Measurements from ENCODE around the gene SMC4.

- TF ChIP-seq CTCF (IDR thresholded peaks at IDR 0.05) (peak; percentile 72 to 90 (median 77)), POLR2A (IDR thresholded peaks at IDR 0.05) (no peak)
Measured at GRCh38 chr3:160413613-160414248, 14.3 kb downstream of the SMC4 start.

All from thyroid gland (tissue), 4 donors.